GM10266 (cell line): ENCODE measurements around the gene GTF3C5.
A peak's percentile ranks its signal among the peaks of the same experiment; 100 is the strongest.

ENCODE experiments used
- DNase-seq: peaks from one replicate; pipeline ENCODE4 v3.0.0; 2012; ENCODE audit errors: extremely low spot score
- CTCF ChIP-seq: IDR thresholded peaks from 2 replicates; pipeline ENCODE4 v1.5.1; 2012; ENCODE audit warnings: mild to moderate bottlenecking, low read depth; ENCODE audit not compliant: control insufficient read depth, insufficient read depth; ENCODE audit errors: missing control alignments

GTF3C5 gene

GRCh38 chr9:133103183-133103986, 72.6 kb downstream of the GTF3C5 start:
- peak; percentile 74 for DNase-seq
- TF ChIP-seq CTCF: peak; percentile 91

- DNase-seq: no peak
- TF ChIP-seq CTCF: no peak
Measured at GRCh38 chr9:133103987-133104505, 73.2 kb downstream of the GTF3C5 start.

GRCh38 chr9:133104718-133105460, 74.1 kb downstream of the GTF3C5 start:
- DNase-seq: no peak
- no peak for TF ChIP-seq CTCF

GRCh38 chr9:133105461-133105770, 74.6 kb downstream of the GTF3C5 start:
- no peak for TF ChIP-seq CTCF
- DNase-seq: no peak

- DNase-seq: no peak
- no peak for TF ChIP-seq CTCF
Measured at GRCh38 chr9:133106511-133107244, 75.9 kb downstream of the GTF3C5 start.

- TF ChIP-seq CTCF: no peak
- no peak for DNase-seq
Measured at GRCh38 chr9:133107245-133107722, 76.5 kb downstream of the GTF3C5 start.
